K562 (cell line): ENCODE measurements around the gene NOTCH1. TPM values are rescaled to one million over a fixed set of nuclear protein-coding genes. Genes with fewer than 3 reads are reported as not detected.

Experiments
- JUN ChIP-seq, 2 experiments: sonication (generic) in 1 of 2; formaldehyde crosslinking in 1 of 2; IDR thresholded peaks; 2 replicates each; pipeline versions ENCODE4 v1.6.1 to v1.8.0; 2012 to 2022; ENCODE audit warnings: borderline replicate concordance in 2 of 2, mild to moderate bottlenecking in 2 of 2, improper control_type of control experiment in 1 of 2, low read depth in 1 of 2, low read length in 1 of 2, missing genetic modification reagents in 1 of 2
- MYNN ChIP-seq, 2 experiments: sonication (generic); formaldehyde crosslinking in 1 of 2; IDR thresholded peaks; 2 replicates each; pipeline versions ENCODE4 v1.5.0 to v1.6.1; 2016 to 2020; ENCODE audit warnings: antibody characterized with exemption in 1 of 2, missing genetic modification reagents in 1 of 2
- NUFIP1 ChIP-seq: fragments of 450-650 bp; IDR thresholded peaks from 2 replicates; pipeline ENCODE4 v1.6.1; 2018; ENCODE audit not compliant: partially characterized antibody
- RBFOX2 ChIP-seq: fragments of 200-400 bp; formaldehyde crosslinking; IDR thresholded peaks from 2 replicates; pipeline ENCODE4 v1.6.1; 2017; ENCODE audit warnings: low read depth, mild to moderate bottlenecking, low read length, moderate library complexity
- RBM22 ChIP-seq: fragments of 200-400 bp; formaldehyde crosslinking; IDR thresholded peaks from 2 replicates; pipeline ENCODE4 v1.6.1; 2018; ENCODE audit warnings: low read length, low read depth; ENCODE audit not compliant: poor library complexity, severe bottlenecking
- SRSF7 ChIP-seq: fragments of 200-400 bp; formaldehyde crosslinking; optimal IDR thresholded peaks from 2 replicates; pipeline ENCODE3; 2017; ENCODE audit warnings: mild to moderate bottlenecking, low read depth, low read length
- ZC3H11A ChIP-seq: IDR thresholded peaks from 2 replicates; pipeline ENCODE4 v1.6.1; 2012; ENCODE audit warnings: low read depth, low read length, improper control_type of control experiment
- polyA plus RNA-seq, 8 experiments: library from polyadenylated mRNA; depleted of rRNA in 4 of 8; stranded (reverse) in 5 of 8; unstranded in 3 of 8; fragments of >200 nt; fragmentation: Nextera tagmentation in 2 of 8; fragmentation: Illumina TruSeq in 1 of 8; extraction: Ambion mirVana in 2 of 8; extraction: Trizol in 1 of 8; gene quantifications; 2 replicates each; pipeline versions ENCODE4 v1.2.1 to v1.2.3, GENCODE V29; 2011 to 2014; ENCODE audit warnings: inconsistent platforms in 1 of 8, missing spikeins in 1 of 8
- total RNA-seq, 7 experiments: library from RNA; depleted of rRNA in 6 of 7; stranded (reverse); fragments of >200 nt in 6 of 7; fragmentation: Illumina TruSeq in 2 of 7; extraction: Trizol in 2 of 7; gene quantifications; 2 replicates each; pipeline versions ENCODE4 v1.2.1 to v1.2.3, GENCODE V29; 2011 to 2021; ENCODE audit warnings: low replicate concordance in 1 of 7
- TF ChIP-seq, protein P1 (sequence below): fragments of 450-650 bp; formaldehyde crosslinking; IDR thresholded peaks from 2 replicates; pipeline ENCODE4 v1.4.0; 2020; ENCODE audit warnings: mild to moderate bottlenecking, moderate library complexity
- TF ChIP-seq, protein P2 (sequence below): fragments of 450-650 bp; IDR thresholded peaks from 2 replicates; pipeline ENCODE4 v1.6.1; 2016; ENCODE audit warnings: mild to moderate bottlenecking, moderate library complexity
- TF ChIP-seq, protein P3 (sequence below): fragments of 250-450 bp; sonication (Bioruptor Pico); IDR thresholded peaks from 2 replicates; pipeline ENCODE4 v1.5.0; 2020; ENCODE audit warnings: mild to moderate bottlenecking, borderline replicate concordance

The NOTCH1 gene
- total and polyA plus RNA-seq, 9 of the 15 experiments (the other 6 are each of a cell fraction or from before 2014, with no cell fraction given): 0.03 to 31.4 (median 2.3) TPM

DNA sequence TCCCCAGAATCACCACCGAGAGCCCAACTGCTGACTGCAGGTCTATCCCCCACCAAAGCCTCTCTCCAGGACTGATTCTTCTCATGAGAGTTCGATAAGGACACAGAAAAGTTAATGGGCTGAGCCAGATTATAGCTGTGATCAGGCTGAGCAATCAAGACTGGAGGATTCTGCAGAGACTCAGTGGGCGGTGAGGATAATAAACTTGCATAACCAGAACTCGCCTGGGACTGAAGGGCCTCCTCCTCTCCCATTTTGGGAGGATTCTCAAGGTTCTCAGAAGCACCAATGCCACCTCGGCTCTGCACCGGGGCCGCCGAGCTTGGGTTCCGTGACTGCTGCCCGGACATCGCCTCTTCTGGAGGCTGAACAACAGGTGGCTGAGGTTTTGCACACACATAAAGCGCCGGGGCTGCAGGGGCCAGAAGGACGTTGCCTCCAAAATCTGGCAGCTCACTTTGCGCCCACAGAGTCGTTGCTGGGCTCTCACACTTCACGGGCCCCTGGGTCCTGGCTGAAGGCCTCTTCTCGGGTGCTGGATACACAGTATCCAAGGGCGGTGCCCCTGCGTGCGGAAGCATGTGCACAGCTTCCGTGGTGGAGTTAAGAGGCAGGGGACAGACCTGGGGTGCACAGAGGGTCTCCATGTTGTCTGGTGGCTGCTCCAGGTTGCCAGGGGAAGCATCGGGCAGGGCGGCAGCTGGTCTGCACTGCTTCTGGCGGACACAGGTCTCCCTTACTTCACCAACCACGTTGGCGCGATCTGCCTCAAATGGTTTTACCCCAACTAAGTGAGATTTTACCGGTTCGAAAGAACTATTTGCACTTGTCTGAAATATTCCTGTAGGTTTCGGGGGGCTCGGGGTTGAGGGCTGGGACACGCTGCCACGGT lies 70.6 kb downstream of the NOTCH1 start (continued):
- TF ChIP-seq, protein P1, sequence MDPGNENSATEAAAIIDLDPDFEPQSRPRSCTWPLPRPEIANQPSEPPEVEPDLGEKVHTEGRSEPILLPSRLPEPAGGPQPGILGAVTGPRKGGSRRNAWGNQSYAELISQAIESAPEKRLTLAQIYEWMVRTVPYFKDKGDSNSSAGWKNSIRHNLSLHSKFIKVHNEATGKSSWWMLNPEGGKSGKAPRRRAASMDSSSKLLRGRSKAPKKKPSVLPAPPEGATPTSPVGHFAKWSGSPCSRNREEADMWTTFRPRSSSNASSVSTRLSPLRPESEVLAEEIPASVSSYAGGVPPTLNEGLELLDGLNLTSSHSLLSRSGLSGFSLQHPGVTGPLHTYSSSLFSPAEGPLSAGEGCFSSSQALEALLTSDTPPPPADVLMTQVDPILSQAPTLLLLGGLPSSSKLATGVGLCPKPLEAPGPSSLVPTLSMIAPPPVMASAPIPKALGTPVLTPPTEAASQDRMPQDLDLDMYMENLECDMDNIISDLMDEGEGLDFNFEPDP (CRISPR knock-in tag): no peak
- TF ChIP-seq ZC3H11A (no peak), JUN (IDR thresholded peaks at IDR 0.05; ENCODE audit: borderline replicate concordance, low read depth, low read length) (no peak), JUN (CRISPR knock-in tag; IDR thresholded peaks at IDR 0.05; ENCODE audit: borderline replicate concordance) (no peak), RBM22 (peak; percentile 85), MYNN (IDR thresholded peaks at IDR 0.05) (0 out of 2 replicates have a peak, but pooled peaks have one; percentile 0), MYNN (CRISPR knock-in tag; IDR thresholded peaks at IDR 0.05) (no peak), NUFIP1 (no peak), SRSF7 (no peak), RBFOX2 (peak; percentile 62)
- TF ChIP-seq, protein P2, sequence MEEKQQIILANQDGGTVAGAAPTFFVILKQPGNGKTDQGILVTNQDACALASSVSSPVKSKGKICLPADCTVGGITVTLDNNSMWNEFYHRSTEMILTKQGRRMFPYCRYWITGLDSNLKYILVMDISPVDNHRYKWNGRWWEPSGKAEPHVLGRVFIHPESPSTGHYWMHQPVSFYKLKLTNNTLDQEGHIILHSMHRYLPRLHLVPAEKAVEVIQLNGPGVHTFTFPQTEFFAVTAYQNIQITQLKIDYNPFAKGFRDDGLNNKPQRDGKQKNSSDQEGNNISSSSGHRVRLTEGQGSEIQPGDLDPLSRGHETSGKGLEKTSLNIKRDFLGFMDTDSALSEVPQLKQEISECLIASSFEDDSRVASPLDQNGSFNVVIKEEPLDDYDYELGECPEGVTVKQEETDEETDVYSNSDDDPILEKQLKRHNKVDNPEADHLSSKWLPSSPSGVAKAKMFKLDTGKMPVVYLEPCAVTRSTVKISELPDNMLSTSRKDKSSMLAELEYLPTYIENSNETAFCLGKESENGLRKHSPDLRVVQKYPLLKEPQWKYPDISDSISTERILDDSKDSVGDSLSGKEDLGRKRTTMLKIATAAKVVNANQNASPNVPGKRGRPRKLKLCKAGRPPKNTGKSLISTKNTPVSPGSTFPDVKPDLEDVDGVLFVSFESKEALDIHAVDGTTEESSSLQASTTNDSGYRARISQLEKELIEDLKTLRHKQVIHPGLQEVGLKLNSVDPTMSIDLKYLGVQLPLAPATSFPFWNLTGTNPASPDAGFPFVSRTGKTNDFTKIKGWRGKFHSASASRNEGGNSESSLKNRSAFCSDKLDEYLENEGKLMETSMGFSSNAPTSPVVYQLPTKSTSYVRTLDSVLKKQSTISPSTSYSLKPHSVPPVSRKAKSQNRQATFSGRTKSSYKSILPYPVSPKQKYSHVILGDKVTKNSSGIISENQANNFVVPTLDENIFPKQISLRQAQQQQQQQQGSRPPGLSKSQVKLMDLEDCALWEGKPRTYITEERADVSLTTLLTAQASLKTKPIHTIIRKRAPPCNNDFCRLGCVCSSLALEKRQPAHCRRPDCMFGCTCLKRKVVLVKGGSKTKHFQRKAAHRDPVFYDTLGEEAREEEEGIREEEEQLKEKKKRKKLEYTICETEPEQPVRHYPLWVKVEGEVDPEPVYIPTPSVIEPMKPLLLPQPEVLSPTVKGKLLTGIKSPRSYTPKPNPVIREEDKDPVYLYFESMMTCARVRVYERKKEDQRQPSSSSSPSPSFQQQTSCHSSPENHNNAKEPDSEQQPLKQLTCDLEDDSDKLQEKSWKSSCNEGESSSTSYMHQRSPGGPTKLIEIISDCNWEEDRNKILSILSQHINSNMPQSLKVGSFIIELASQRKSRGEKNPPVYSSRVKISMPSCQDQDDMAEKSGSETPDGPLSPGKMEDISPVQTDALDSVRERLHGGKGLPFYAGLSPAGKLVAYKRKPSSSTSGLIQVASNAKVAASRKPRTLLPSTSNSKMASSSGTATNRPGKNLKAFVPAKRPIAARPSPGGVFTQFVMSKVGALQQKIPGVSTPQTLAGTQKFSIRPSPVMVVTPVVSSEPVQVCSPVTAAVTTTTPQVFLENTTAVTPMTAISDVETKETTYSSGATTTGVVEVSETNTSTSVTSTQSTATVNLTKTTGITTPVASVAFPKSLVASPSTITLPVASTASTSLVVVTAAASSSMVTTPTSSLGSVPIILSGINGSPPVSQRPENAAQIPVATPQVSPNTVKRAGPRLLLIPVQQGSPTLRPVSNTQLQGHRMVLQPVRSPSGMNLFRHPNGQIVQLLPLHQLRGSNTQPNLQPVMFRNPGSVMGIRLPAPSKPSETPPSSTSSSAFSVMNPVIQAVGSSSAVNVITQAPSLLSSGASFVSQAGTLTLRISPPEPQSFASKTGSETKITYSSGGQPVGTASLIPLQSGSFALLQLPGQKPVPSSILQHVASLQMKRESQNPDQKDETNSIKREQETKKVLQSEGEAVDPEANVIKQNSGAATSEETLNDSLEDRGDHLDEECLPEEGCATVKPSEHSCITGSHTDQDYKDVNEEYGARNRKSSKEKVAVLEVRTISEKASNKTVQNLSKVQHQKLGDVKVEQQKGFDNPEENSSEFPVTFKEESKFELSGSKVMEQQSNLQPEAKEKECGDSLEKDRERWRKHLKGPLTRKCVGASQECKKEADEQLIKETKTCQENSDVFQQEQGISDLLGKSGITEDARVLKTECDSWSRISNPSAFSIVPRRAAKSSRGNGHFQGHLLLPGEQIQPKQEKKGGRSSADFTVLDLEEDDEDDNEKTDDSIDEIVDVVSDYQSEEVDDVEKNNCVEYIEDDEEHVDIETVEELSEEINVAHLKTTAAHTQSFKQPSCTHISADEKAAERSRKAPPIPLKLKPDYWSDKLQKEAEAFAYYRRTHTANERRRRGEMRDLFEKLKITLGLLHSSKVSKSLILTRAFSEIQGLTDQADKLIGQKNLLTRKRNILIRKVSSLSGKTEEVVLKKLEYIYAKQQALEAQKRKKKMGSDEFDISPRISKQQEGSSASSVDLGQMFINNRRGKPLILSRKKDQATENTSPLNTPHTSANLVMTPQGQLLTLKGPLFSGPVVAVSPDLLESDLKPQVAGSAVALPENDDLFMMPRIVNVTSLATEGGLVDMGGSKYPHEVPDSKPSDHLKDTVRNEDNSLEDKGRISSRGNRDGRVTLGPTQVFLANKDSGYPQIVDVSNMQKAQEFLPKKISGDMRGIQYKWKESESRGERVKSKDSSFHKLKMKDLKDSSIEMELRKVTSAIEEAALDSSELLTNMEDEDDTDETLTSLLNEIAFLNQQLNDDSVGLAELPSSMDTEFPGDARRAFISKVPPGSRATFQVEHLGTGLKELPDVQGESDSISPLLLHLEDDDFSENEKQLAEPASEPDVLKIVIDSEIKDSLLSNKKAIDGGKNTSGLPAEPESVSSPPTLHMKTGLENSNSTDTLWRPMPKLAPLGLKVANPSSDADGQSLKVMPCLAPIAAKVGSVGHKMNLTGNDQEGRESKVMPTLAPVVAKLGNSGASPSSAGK: no peak
- TF ChIP-seq, protein P3, sequence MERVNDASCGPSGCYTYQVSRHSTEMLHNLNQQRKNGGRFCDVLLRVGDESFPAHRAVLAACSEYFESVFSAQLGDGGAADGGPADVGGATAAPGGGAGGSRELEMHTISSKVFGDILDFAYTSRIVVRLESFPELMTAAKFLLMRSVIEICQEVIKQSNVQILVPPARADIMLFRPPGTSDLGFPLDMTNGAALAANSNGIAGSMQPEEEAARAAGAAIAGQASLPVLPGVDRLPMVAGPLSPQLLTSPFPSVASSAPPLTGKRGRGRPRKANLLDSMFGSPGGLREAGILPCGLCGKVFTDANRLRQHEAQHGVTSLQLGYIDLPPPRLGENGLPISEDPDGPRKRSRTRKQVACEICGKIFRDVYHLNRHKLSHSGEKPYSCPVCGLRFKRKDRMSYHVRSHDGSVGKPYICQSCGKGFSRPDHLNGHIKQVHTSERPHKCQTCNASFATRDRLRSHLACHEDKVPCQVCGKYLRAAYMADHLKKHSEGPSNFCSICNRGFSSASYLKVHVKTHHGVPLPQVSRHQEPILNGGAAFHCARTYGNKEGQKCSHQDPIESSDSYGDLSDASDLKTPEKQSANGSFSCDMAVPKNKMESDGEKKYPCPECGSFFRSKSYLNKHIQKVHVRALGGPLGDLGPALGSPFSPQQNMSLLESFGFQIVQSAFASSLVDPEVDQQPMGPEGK (CRISPR knock-in tag): no peak
